Activated naive CD4-positive, alpha-beta T cell treated with Interleukin-2 at 50 U/mL for 16 hours (primary cell): ENCODE data around the gene ABTB1.
"Not testable (repeated sequence)": the region's sequence is repeated elsewhere in the genome, so short reads cannot be mapped to it uniquely, and the experiment has no call there.

Experiments
- DNase-seq: peaks from one replicate; pipeline ENCODE4 v3.0.0-alpha.2; 2020

ABTB1 gene

DNA sequence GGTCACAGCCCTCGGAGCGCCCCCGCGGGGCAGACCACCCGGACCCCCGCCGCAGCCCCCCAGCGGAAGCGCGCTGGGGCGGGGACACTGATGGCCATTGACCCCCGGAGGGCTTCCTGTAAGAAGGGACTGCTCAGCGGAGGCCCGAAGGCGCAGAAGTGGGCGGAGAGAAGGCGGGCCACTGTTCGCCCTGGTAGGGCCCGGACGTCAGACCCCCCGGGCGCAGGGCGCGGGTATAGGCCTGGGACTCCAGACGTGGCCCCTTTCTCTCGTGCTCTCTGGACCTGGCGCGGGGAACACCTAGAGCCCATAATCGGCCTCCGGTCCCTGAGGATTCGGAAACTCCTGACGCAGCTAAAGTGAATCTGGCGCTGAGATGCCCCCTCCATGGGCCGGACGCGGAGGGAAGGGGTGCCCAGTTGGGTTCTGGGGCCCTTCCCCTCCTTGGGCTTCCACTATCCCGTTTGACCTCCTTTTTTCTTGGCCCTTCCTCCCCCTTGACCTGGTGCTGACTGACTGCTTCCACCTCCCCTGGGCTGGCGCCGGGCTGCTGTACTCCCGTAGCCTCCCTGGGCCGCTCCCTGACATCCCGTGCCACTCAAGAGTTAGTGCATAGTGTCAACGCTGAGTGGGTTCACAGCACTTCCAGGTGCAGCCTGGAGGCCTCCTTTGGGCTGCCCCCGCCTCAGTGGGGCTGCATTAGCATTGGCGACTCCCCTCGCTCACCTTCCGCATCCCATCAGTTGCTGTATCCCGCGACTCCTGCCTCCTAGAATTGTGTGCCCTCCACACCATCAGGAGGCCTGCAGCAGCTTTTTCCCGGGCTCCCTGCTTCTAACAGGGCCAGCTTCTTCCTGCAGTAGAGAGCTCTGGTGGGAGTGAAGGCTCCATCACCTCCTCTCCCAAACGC is 694 bp downstream of the ABTB1 start:
- peak; percentile 63 for DNase-seq

DNA sequence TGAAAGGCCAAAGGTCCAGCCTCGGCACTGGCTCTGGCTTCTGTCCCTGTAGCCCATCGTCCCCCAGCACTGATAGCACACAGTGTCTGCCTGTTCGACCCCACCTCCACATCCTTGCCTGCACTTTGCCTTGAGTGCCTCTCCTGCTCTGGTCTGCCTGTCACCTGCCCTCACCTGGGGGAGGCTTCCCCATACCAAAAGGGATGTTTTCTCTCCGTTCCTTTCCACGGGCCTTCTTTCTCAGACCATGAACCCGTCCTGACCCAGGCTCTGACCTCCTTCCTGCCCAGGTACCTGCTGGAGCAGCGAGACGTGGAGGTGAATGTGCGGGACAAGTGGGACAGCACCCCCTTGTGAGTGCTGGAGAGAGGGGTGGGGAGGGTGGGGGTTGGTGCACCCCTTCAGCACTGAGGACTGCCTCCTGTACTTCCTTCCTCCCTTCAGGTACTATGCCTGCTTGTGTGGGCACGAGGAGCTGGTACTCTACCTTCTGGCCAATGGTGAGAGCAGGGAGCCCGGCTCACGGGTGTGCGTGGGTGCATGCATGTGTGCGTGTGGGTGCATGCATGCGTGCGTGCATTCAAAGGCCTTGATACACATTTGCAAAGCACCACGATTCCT is 1.5 kb downstream of the ABTB1 start:
- DNase-seq: no peak

DNA sequence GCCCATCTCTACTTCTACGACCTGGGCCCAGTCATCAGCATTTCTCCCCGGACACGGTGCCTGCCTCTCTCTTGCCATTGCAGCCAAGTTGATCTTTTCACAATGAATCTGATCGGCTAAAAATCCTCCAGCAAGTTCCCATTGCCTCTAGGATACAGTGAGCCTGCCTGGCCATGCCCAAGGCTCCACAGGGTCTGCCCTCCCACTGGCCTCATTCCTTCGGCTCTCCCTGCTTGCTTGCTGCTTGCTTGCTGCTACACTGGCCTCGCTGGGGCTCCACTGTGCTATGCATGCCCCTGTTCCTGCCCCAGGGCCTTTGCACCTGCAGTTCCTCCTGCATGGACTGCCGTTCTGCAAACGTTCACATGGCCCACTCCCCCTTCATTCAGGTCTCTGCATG is 2.0 kb downstream of the ABTB1 start:
- DNase-seq: no peak

DNA sequence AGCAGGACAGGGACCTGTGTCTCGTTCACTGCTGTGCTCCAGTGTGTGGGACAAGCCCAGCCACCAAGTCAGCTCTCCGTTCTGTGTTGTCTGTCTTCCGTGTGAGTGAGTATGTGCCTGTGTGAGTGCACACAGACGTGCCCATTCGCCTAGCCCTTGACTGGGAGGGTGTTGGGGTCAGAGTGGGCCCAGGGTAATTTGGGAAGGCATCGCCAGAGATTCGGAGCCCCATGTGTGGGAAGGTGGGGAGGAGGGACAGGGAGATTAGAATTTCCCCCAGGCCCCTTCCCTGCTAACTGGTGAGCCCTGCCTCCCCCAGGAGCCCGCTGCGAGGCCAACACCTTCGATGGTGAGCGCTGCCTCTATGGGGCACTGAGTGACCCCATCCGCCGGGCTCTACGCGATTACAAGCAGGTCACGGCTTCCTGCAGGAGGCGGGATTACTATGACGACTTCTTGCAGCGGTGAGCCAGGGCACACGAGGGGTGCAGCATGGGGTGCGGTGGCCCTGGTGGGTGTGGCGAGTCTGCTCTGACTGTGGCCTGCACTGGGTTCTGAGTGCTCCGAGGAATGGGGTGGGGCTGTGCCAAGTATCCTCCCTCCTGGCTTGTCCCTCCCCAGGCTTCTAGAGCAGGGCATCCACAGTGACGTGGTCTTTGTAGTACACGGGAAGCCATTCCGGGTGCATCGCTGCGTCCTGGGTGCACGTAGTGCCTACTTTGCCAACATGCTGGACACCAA is 3.1 kb downstream of the ABTB1 start:
- no peak for DNase-seq

GRCh38 chr3:127676456-127676855 is 3.7 kb downstream of the ABTB1 start:
- DNase-seq: no peak

GRCh38 chr3:127676921-127677351 is 4.2 kb downstream of the ABTB1 start:
- DNase-seq: no peak

- DNase-seq: no peak
Measured at GRCh38 chr3:127677541-127678314, 5.0 kb downstream of the ABTB1 start.

DNA sequence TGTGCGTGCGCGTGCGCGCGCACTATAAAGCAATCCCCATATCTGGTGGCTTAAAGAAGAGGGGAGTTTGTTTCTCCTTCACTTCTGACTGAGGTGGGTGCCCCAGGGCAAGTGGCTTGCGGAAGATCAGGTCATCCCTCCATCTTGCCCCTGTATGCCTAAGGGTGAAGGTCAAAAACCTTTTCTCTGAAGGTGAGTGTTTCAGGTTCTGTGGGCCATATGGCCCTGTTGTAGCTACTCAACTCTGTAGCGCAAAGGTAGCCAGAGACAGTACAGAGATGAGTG is 5.5 kb downstream of the ABTB1 start:
- no peak for DNase-seq

- no peak for DNase-seq
Measured at GRCh38 chr3:127678611-127679533, 6.1 kb downstream of the ABTB1 start.

- no peak for DNase-seq
Measured at GRCh38 chr3:127679534-127680145, 6.9 kb downstream of the ABTB1 start.

GRCh38 chr3:127680146-127680661 is 7.5 kb downstream of the ABTB1 start:
- DNase-seq: no peak

DNA sequence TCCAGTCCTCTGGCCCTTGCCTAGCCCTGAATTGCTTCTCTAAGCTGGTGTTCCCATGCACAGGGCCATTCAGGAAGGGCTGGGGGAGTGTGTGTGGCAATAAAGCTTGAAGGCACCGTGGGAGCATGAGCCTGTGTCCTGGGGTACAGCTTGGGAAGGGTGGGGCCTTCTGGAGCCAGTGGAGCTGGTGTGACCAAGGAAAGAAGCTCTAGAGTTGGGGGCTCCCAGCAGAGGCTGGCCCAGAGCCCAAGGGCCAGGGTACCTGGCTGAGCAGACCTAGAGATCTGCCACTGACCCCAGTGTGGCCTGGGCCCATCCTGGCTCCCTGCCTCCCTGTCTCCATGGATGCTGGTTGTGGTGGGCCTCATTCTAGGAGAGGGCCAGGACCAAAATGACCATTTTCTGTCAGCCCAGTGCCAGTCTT is 8.1 kb downstream of the ABTB1 start:
- DNase-seq: no peak

GRCh38 chr3:127682175-127682554 is 9.4 kb downstream of the ABTB1 start:
- not testable (repeated sequence) for DNase-seq

- no peak for DNase-seq
Measured at GRCh38 chr3:127682561-127682960, 9.8 kb downstream of the ABTB1 start.

DNA sequence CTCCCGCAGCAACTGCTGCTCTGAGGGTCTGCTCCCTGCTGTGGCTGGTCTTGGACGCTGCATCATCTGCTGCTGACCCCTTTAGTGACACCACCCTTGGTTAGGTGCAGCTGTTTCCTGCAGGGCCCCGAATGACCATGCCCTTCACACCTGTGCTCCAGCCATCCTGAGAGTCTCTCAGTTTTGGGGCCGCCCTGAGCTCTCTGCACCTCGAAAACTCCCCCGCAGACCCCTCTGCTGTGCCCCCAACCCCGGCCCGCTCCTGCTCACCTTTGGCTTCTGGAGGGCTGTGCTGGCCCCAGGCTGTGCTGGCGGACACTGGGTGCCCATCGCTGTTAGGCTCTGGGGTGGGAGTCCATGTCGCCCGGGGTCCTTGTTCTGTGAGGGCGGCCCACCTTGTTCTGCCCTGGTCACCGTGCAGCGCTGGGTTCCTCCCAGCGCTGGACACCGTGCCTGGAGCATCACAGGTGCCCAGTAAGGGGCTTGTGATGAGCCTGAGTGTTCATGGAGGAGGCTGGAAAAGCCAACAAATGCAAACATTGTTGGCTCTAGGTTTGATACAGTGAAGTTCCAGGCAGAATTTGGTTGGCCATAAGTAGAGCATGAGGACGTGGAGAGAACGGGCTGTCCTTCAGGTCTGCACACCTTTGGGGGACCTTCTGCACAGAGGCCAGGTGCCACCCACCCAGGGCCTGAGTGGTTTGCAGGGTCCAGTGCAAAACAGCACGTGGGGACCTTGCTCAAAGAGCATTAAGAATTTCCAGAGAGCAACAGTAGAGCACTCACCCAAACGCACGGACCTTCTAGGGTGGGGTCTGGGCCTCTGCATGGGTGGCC is 12.3 kb downstream of the ABTB1 start:
- no peak for DNase-seq

- no peak for DNase-seq
Measured at GRCh38 chr3:127685708-127686511, 13.2 kb downstream of the ABTB1 start.

DNA sequence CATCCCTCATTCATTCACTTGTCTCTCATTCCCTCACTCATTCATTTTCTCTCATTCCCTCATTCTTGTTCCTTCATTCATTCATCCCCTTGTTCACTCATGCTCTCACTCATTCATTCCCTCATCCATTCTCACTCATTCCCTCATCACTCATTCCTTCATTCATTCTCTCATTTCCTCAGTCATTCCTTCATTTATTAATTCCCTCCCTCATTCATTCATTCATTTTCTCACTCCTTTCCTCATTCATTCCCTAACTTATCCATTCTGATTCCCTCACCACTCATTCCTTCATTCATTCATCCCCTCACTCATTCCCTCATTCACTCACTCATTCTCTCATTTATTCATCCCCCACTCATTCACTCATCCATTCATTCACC is 13.8 kb downstream of the ABTB1 start:
- no peak for DNase-seq

DNA sequence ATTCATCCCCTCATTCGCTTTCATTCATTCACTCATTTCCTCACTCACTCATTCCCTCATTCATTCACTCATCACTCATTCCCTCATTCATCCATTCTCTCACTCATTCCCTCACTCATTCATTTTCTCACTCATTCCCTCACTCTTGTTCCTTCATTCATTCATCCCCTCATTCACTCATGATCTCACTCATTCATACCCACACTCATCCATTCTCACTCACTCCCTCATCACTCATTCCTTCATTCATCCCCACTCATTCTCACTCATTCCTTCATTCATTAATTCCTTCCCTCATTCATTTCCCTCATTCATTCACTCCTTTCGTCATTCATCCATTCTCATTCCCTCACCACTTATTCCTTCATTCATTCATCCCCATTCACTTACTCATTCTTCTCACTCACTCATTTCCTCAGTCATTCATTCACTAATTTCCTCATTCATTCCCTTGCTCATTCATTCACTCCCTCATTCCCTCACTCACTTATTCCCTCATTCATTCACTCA is 14.5 kb downstream of the ABTB1 start:
- DNase-seq: no peak

GRCh38 chr3:127688022-127688415 is 15.3 kb downstream of the ABTB1 start:
- DNase-seq: no peak
